PC-9 (cell line): ENCODE data around the gene MBTPS1. TPM values are rescaled to one million over a fixed set of nuclear protein-coding genes. Genes with fewer than 3 reads are reported as not detected.

Source experiments
- BruUV-seq: library from RNA; stranded (reverse); fragments of 400-500 nt; replicated peaks from 2 replicates; lab custom pipeline; 2021; lab: Mats Ljungman, UMichigan
- CTCF ChIA-PET: fragments of 300-600 bp; sonication (Branson Sonifier 250); formaldehyde crosslinking; loops from one replicate; lab custom pipeline; 2022; ENCODE audit warnings: antibody characterized with exemption; lab: Charles Lee
- POLR2A ChIA-PET: fragments of 300-600 bp; sonication (Branson Sonifier 250); formaldehyde crosslinking; loops from one replicate; lab custom pipeline; 2022; ENCODE audit warnings: antibody characterized with exemption; ENCODE audit not compliant: unreplicated experiment; lab: Charles Lee
- DNase-seq, 2 experiments: peaks; one replicate each; pipeline versions ENCODE4 v3.0.0 to v3.0.0-alpha.2; 2015 to 2022; ENCODE audit warnings: mixed read lengths in 1 of 2
- H2AFZ ChIP-seq: fragments of 200-600 bp; sonication (generic); 2 replicates; pipeline ENCODE4 v1.8.1; 2017; ENCODE audit warnings: antibody characterized with exemption
- H3F3A ChIP-seq: fragments of 200-600 bp; sonication (generic); 2 replicates; pipeline ENCODE4 v1.8.1; 2017; ENCODE audit warnings: antibody characterized with exemption, mild to moderate bottlenecking, low read depth; ENCODE audit not compliant: insufficient read depth
- H3K27ac ChIP-seq: fragments of 200-600 bp; sonication (generic); 2 replicates; pipeline ENCODE4 v1.6.1; 2016; ENCODE audit warnings: mixed run types
- H3K27me3 ChIP-seq: fragments of 200-600 bp; sonication (generic); 2 replicates; pipeline ENCODE4 v1.6.1; 2016; ENCODE audit warnings: low read depth, mixed run types; ENCODE audit not compliant: insufficient read depth
- H3K36me3 ChIP-seq: fragments of 200-600 bp; sonication (generic); 2 replicates; pipeline ENCODE4 v1.6.1; 2016; ENCODE audit warnings: low read depth, mixed run types
- H3K4me1 ChIP-seq: fragments of 200-600 bp; sonication (generic); replicated peaks from 2 replicates; pipeline ENCODE4 v1.6.1; 2016; ENCODE audit warnings: mixed run types; ENCODE audit not compliant: insufficient read depth
- H3K4me2 ChIP-seq: fragments of 200-600 bp; sonication (generic); 2 replicates; pipeline ENCODE4 v1.6.1; 2017; ENCODE audit warnings: mixed run types
- H3K4me3 ChIP-seq: fragments of 200-600 bp; sonication (generic); 2 replicates; pipeline ENCODE4 v1.6.1; 2016; ENCODE audit warnings: mixed run types
- H3K79me2 ChIP-seq: fragments of 200-600 bp; sonication (generic); 2 replicates; pipeline ENCODE4 v1.6.1; 2017; ENCODE audit warnings: low read depth, mixed run types
- H3K9me2 ChIP-seq: fragments of 200-600 bp; sonication (generic); 2 replicates; pipeline ENCODE4 v1.8.1; 2017; ENCODE audit warnings: mild to moderate bottlenecking; ENCODE audit not compliant: insufficient read depth
- H3K9me3 ChIP-seq: fragments of 200-600 bp; sonication (generic); 2 replicates; pipeline ENCODE4 v1.8.1; 2016; ENCODE audit warnings: low read depth; ENCODE audit not compliant: insufficient read depth
- H4K20me1 ChIP-seq: fragments of 200-600 bp; sonication (generic); 2 replicates; pipeline ENCODE4 v1.8.1; 2017; ENCODE audit not compliant: insufficient read depth
- EZH2 ChIP-seq: fragments of 200-600 bp; sonication (generic); IDR thresholded peaks from 2 replicates; pipeline ENCODE4 v1.8.0; 2017; ENCODE audit warnings: antibody characterized with exemption, low read depth
- intact Hi-C: fragments of 100-400 bp; cut with micrococcal nuclease; formaldehyde crosslinking; loops from one replicate; pipeline ENCODE4 v1.10.0; 2022; ENCODE audit not compliant: unreplicated experiment
- total RNA-seq: library from RNA; stranded (reverse); gene quantifications from 2 replicates; pipeline ENCODE4 v1.2.3, GENCODE V29; 2021
- TF ChIP-seq, protein P1 (sequence below): fragments of 200-600 bp; sonication (generic); conservative IDR thresholded peaks from 2 replicates; pipeline ENCODE4 v1.6.1; 2017; ENCODE audit warnings: mixed run types, antibody characterized with exemption, mild to moderate bottlenecking, moderate library complexity

MBTPS1 gene
- total RNA-seq, 1 experiment from 2014 or later = 96.0 TPM

DNA sequence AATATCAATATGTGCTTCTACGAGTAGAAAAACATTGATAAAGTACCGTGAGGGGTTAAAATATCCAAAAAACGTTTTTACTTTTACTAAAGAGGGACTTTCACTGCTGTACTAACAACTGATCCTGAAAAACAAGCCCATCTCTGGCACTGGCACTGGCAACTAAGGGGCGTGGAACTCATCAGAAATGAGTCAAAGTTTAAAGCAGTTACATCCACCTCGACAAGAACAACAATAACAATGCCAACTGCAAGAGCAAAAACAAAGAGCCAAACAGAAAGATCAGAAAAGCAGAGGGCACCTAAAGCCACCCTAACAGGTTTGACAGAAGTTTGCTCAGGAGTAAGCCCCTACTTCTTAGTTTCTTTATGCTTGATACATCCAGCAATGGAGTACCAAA lies 13.1 kb downstream of the MBTPS1 start:
- Histone ChIP-seq H3K4me3 (peak overlapping the region; percentile 28; the same call in 1 of the 2 replicates), H3K27me3 (no peaks in the 10 kb centered on the region), H3K4me1 (peaks cover 63% of the 10 kb centered on the region), H4K20me1 (peaks cover 14% of the 10 kb centered on the region; the same call in 1 of the 2 replicates), H3K9me2 (no peaks in the 10 kb centered on the region), H3K9me3 (no peaks in the 10 kb centered on the region), H3K79me2 (peaks cover 84% of the 10 kb centered on the region), H3F3A (peaks cover 38% of the 10 kb centered on the region), H3K4me2 (peak overlapping the region; percentile 65), H3K36me3 (peaks cover 9% of the 10 kb centered on the region), H2AFZ (no peak overlapping the region), H3K27ac (peak overlapping the region; percentile 60)
- no TSS peak for BruUV-seq
- TF ChIP-seq EZH2 = no peak
- intact Hi-C loops = loop anchor here (2.0 kb wide), 1 partner anchor 13 kb away; the partner anchor contains the start of gene MBTPS1
- DNase-seq = peak; percentile 34 to 83
- ChIA-PET CTCF (interaction anchor here (0.5 kb wide), 1 partner anchor 208 kb away, joined by 3 read pairs; no protein-coding TSS in a partner anchor), POLR2A (no interaction called here)

DNA sequence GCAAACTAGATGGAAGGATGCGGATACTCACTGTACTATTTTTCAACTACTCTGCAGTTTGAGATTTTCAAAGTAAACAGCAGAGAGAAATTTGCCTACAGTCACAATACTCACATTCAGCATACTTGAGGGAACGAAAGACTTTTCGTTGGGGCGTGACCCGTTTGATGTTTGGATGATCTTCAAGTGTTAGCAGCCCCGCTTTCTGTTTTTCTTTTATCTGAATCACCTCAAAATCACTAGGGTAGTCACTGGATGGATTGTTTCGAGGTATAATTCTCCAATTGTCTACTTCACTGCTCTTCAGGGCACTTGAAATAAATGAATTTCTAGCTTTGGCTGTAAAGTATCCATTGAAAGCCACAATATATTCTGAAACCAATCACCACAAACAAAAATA lies 17.8 kb downstream of the MBTPS1 start:
- Histone ChIP-seq H3K9me2 (no peaks in the 10 kb centered on the region), H3K36me3 (peaks cover 28% of the 10 kb centered on the region), H3K27ac (peak overlapping the region; percentile 33; the same call in 1 of the 2 replicates), H2AFZ (no peak overlapping the region), H3K27me3 (no peaks in the 10 kb centered on the region), H3K4me2 (peak overlapping the region; percentile 37; the same call in 1 of the 2 replicates), H3F3A (peaks cover 23% of the 10 kb centered on the region), H3K4me3 (no peak overlapping the region), H3K79me2 (peaks cover 55% of the 10 kb centered on the region), H3K9me3 (no peaks in the 10 kb centered on the region), H3K4me1 (peaks cover 47% of the 10 kb centered on the region), H4K20me1 (0 out of 2 replicates have a peak, but pooled peaks cover 8% of the 10 kb centered on the region)
- TF ChIP-seq, protein P1, sequence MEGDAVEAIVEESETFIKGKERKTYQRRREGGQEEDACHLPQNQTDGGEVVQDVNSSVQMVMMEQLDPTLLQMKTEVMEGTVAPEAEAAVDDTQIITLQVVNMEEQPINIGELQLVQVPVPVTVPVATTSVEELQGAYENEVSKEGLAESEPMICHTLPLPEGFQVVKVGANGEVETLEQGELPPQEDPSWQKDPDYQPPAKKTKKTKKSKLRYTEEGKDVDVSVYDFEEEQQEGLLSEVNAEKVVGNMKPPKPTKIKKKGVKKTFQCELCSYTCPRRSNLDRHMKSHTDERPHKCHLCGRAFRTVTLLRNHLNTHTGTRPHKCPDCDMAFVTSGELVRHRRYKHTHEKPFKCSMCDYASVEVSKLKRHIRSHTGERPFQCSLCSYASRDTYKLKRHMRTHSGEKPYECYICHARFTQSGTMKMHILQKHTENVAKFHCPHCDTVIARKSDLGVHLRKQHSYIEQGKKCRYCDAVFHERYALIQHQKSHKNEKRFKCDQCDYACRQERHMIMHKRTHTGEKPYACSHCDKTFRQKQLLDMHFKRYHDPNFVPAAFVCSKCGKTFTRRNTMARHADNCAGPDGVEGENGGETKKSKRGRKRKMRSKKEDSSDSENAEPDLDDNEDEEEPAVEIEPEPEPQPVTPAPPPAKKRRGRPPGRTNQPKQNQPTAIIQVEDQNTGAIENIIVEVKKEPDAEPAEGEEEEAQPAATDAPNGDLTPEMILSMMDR = no peak
- no peak for TF ChIP-seq EZH2
- ChIA-PET CTCF (no interaction called here), POLR2A (no interaction called here)
- BruUV-seq = no TSS peak
- intact Hi-C loops = no loop called here
- no peak for DNase-seq

DNA sequence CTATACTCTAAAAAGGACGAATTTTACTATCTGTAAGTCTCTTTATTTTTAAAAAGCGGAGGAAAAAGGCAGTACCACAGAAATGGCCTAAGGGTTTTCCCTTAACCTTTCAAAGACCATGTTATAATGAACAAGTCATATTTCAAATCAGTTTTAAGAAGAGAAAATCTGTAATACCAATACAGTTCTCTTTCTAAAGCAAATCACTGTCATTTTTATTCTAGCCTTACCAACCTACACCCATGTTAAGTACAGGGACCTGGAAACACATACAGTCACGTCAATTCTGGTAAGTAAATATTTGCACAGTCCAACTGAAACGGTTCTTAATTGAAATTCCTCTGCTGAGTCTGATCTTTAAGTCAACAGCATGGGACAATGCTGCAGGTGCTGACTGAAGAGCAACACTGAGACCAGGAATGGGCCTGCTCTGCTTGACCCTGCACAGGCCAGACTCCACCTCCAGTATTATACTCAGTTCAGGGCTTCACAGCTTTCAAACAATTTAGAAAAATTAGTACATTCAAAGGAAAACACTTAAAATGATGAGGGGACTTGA lies 20.2 kb downstream of the MBTPS1 start:
- H3K4me1 ChIP-seq = peaks cover 25% of the 10 kb centered on the region
- no peak overlapping the region for H2AFZ ChIP-seq
- no peak overlapping the region for H3K4me2 ChIP-seq
- POLR2A ChIA-PET = no interaction called here
- H4K20me1 ChIP-seq = 0 out of 2 replicates have a peak, but pooled peaks cover 6% of the 10 kb centered on the region
- no peak for TF ChIP-seq EZH2
- TF ChIP-seq, protein P1 = no peak
- H3K36me3 ChIP-seq = peaks cover 31% of the 10 kb centered on the region
- no peak overlapping the region for H3K4me3 ChIP-seq
- no TSS peak for BruUV-seq
- intact Hi-C loops = no loop called here
- CTCF ChIA-PET = no interaction called here
- no peak for DNase-seq
- peaks cover 35% of the 10 kb centered on the region for H3K79me2 ChIP-seq
- no peaks in the 10 kb centered on the region for H3K9me2 ChIP-seq
- no peaks in the 10 kb centered on the region for H3K9me3 ChIP-seq
- H3K27me3 ChIP-seq = no peaks in the 10 kb centered on the region
- H3K27ac ChIP-seq = no peak overlapping the region; the same call in 1 of the 2 replicates
- peaks cover 11% of the 10 kb centered on the region for H3F3A ChIP-seq
